UCSD-AML1 (cell line): Measurements from ENCODE around the gene RNF208.
A peak's percentile ranks its signal among the peaks of the same experiment; 100 is the strongest.
"Not testable (repeated sequence)": the region's sequence is repeated elsewhere in the genome, so short reads cannot be mapped to it uniquely, and the experiment has no call there.

ENCODE experiments used
- DNase-seq: peaks from one replicate; lab custom pipeline; 2025; ENCODE audit not compliant: unreplicated experiment; lab: John Stamatoyannopoulos, UW

Gene RNF208

GRCh38 chr9:137222190-137223077 lies at the start of gene RNF208:
Gene RNF208 (minus strand): TSS chr9:137222240. CDS start chr9:137221212, 1,028 bp downstream.
- DNase-seq, result no peak

GRCh38 chr9:137271696-137272076 lies 49.6 kb upstream of the RNF208 start:
- DNase-seq, result no peak

- no peak for DNase-seq
Observed at GRCh38 chr9:137270929-137271695, 49.1 kb upstream of the RNF208 start.

- DNase-seq, result no peak
Observed at GRCh38 chr9:137269231-137269772, 47.3 kb upstream of the RNF208 start.

GRCh38 chr9:137268538-137269201 lies 46.6 kb upstream of the RNF208 start:
- no peak for DNase-seq

GRCh38 chr9:137267933-137268355 lies 45.9 kb upstream of the RNF208 start:
- no peak for DNase-seq

GRCh38 chr9:137266585-137267453 lies 44.8 kb upstream of the RNF208 start:
- DNase-seq, result no peak

GRCh38 chr9:137266162-137266527 lies 44.1 kb upstream of the RNF208 start:
- DNase-seq, result no peak

- no peak for DNase-seq
Observed at GRCh38 chr9:137265496-137266161, 43.6 kb upstream of the RNF208 start.

GRCh38 chr9:137264067-137264466 lies 42.0 kb upstream of the RNF208 start:
- no peak for DNase-seq

GRCh38 chr9:137263506-137263905 lies 41.5 kb upstream of the RNF208 start:
- no peak for DNase-seq

- no peak for DNase-seq
Observed at GRCh38 chr9:137262909-137263285, 40.9 kb upstream of the RNF208 start.

- not testable (repeated sequence) for DNase-seq
Observed at GRCh38 chr9:137262173-137262908, 40.3 kb upstream of the RNF208 start.

GRCh38 chr9:137256856-137257255 lies 34.8 kb upstream of the RNF208 start:
- no peak for DNase-seq

- DNase-seq, result no peak
Observed at GRCh38 chr9:137256362-137256761, 34.3 kb upstream of the RNF208 start.

GRCh38 chr9:137255448-137256114 lies 33.5 kb upstream of the RNF208 start:
- DNase-seq, result peak; percentile 75

- peak; percentile 94 for DNase-seq
Observed at GRCh38 chr9:137254624-137255447, 32.8 kb upstream of the RNF208 start, which contains the start of gene NELFB. Gene NELFB (plus strand): TSS chr9:137255327.
